HG02884 (cell line): Measurements from ENCODE around the gene PRKACA.
"Not testable (repeated sequence)": the region's sequence is repeated elsewhere in the genome, so short reads cannot be mapped to it uniquely, and the experiment has no call there.

Experiments
- ATAC-seq: cut with Tn5 transposase; IDR thresholded peaks from one replicate; pipeline ENCODE4 v1.9.1; 2021; ENCODE audit warnings: mild to moderate bottlenecking, moderate library complexity; ENCODE audit not compliant: unreplicated experiment

Gene PRKACA

GRCh38 chr19:14148751-14149410, 31.3 kb upstream of the PRKACA start:
- ATAC-seq: no peak

DNA sequence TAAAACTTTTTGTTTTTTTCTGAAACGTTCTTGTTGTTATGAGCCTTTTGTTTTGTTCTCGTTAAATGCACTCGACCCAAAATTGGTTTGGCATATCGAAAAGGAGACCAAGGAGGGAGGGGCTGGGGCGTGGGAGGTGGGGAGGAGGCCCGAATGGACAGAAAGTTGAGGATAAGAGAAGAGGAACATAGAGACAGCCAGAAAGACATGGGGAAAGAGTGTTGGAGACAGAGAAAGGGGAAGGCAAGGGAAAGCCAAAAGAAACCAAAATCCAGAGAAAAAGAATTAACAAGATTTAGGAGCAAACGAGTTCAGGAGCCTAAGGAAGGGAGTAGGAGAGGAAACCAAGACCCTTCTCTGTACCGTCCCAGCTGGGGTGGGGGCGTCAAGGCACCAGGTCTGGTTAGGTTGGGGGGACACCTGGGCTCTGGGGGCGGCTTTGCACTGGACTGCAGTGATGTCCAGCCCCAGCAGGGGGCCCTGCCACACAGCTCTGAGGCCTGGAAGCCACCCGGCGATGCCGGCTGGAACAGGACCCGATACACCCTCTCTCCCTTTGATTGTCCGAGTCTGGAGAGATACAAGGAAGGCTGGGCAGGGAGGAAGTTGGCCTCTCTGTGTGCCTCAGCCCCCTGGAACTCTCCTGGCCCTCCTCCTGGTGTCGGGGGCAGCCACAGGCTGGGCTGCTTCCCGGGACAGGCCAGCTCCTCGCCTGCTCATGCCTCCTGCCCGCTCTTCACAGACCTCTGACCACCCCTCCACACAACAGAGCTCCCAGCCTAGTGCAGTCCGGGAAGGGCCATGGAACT, 30.4 kb upstream of the PRKACA start:
- no peak for ATAC-seq

GRCh38 chr19:14146789-14147216, 29.2 kb upstream of the PRKACA start:
- no peak for ATAC-seq

- ATAC-seq: not testable (repeated sequence)
Measured at GRCh38 chr19:14146169-14146568, 28.6 kb upstream of the PRKACA start.

- no peak for ATAC-seq
Measured at GRCh38 chr19:14145381-14145780, 27.8 kb upstream of the PRKACA start.

- ATAC-seq: no peak
Measured at GRCh38 chr19:14142262-14143190, 25.0 kb upstream of the PRKACA start.

DNA sequence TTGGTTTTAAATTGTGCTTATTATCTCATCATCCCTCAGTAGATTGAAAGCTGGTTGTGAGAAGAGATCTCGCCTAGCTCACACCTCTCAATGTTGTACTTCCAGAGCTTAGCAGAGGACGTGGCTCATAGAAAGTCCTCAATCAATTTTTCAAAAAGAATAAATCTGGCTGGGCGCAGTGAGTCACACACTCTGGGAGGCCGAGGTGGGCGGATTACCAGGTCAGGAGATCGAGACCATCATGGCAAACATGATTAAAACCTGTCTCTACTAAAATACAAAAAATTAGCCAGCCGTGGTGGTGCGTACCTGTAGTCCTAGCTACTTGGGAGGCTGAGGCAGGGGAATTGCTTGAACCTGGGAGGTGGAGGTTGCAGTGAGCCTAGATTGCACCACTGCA, 23.5 kb upstream of the PRKACA start:
- no peak for ATAC-seq

DNA sequence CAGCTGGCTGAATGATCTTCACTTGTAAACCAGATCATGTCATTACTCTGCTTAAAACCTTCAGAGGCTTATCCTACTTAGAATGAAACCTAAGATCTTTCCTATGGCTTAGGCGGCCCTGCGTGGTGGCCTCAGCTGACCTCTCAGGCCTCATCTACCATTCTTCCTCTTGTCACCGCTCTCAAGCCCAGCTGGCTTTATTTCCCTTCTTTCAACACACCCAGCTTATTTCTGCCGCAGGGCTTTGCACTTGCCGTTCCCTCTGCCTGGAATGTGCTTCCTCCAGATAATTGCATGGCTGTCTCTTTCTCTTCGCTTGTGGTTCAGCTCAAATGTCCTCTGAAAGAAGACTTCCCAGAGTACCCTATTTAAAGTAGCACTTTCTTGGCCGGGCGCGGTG, 22.4 kb upstream of the PRKACA start:
- no peak for ATAC-seq

GRCh38 chr19:14138576-14139265, 21.2 kb upstream of the PRKACA start:
- ATAC-seq: no peak

- peak; percentile 75 for ATAC-seq
Measured at GRCh38 chr19:14136509-14137281, 19.1 kb upstream of the PRKACA start, which contains the start of gene ASF1B. TSS of gene ASF1B (minus strand) at chr19:14136589. CDS start at chr19:14136456, 133 bp downstream.

GRCh38 chr19:14135985-14136508, 18.5 kb upstream of the PRKACA start:
- no peak for ATAC-seq

DNA sequence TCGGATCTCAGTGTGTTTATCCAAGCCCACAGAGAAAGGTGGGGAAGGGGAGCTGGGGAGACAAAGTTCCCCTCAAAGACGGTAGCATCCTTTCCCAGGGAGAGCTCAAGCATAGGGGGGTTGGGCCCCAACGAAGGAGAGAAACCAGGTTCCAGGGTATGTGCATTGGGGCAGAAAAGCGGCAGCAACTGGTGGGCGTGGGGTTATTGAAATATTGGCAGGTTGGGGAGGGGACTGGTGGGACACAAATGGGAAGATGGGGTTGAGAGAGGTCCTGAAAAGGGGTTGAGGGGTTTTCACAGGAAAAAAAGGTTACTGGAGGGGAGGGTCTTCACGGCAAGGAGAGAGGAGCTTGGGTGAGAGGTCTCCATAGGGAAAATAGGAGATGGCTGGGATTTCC, 17.8 kb upstream of the PRKACA start:
- no peak for ATAC-seq

GRCh38 chr19:14127929-14128509, 10.5 kb upstream of the PRKACA start:
- ATAC-seq: no peak

GRCh38 chr19:14127176-14127575, 9.6 kb upstream of the PRKACA start:
- ATAC-seq: no peak

- no peak for ATAC-seq
Measured at GRCh38 chr19:14122924-14123323, 5.4 kb upstream of the PRKACA start.

GRCh38 chr19:14120497-14120780, 2.9 kb upstream of the PRKACA start:
- no peak for ATAC-seq

DNA sequence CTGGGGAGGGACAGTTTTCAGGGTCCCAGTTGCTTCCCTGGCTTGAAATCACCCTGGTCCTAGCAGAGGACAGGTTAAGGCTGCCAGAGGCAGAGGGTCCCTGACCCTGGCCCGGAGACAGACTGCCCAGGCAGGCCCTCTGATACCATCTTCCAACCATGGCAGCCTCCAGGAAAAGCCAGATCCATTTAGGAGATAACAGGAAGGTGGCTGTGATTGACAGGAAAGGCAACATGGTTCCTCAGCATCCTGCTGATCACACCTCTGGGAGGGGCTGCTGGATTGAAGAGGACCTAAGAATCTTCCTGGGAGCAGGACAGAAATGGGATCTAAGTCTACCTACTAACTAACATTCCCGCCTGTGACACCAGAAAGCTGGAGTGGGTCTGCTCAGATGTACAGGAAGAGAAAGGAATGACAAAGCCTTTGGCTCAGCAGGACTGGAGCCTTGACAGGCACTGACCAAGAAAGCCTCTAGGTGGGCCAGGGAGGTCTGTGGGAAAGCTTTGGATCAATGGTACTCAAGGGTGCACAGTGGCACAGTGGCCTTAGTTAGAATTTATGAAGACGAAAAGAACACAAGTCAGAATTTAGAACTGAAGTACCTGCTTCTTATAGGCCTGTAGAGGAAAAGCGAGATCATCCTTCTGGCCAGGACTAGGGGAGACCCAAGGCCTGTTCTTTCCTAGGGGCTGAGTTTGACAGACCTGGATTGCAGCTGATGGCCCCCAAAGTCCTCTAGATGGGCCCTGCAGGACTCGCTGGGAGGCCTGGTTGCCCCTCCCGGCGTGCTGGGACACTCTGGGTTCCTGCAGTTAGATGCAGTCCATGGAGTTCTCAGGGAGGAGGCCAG, 2.3 kb upstream of the PRKACA start:
- no peak for ATAC-seq

DNA sequence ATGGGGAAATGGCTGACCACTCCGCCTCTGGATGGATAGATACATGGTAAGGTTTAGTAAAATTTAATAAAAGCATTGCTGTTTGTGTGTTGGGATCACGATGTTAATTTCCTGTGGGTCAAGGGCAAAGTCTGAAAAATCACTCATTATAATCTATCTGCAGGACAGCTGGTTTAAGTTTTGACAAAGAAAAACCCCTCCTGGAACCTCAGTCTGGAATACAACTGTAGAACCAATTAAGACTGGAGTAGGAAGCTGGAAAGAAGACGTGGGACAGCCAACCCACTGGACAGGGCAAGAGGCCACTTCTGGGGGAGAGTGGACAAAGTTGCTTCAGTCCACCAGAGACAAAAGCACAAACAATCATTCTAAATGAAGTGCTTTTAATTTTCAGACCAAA, 1.6 kb upstream of the PRKACA start:
- no peak for ATAC-seq
